Kidney epithelial cell (primary cell): Measurements from ENCODE around the gene AGBL4. TPM values are rescaled to one million over a fixed set of nuclear protein-coding genes. Genes with fewer than 3 reads are reported as not detected.

ENCODE experiments used
- DNase-seq: peaks from one replicate; pipeline ENCODE4 v3.0.0-alpha.2; 2010; ENCODE audit warnings: low read depth
- H3K27me3 ChIP-seq: 2 replicates; pipeline ENCODE4 v1.6.0; 2011; ENCODE audit warnings: low read length; ENCODE audit not compliant: control insufficient read depth, insufficient read depth
- H3K36me3 ChIP-seq: 2 replicates; pipeline ENCODE4 v1.5.1; 2011; ENCODE audit warnings: low read length; ENCODE audit not compliant: control insufficient read depth, insufficient read depth
- H3K4me3 ChIP-seq: 2 replicates; pipeline ENCODE4 v1.5.1; 2011; ENCODE audit warnings: low read depth, mild to moderate bottlenecking, control low read depth, low read length
- total RNA-seq: library from RNA; depleted of rRNA; stranded (reverse); fragments of >200 nt; gene quantifications from 2 replicates; pipeline ENCODE4 v1.2.3, GENCODE V29; 2015
- TF ChIP-seq, protein P1 (sequence below): IDR thresholded peaks from 2 replicates; pipeline ENCODE4 v1.5.1; 2011; ENCODE audit warnings: mild to moderate bottlenecking, moderate library complexity, low read length, control low read depth, inconsistent platforms; ENCODE audit not compliant: insufficient read depth, poor library complexity, severe bottlenecking

AGBL4 gene
- total RNA-seq, 1 donor from 2014 or later, result not detected

DNA sequence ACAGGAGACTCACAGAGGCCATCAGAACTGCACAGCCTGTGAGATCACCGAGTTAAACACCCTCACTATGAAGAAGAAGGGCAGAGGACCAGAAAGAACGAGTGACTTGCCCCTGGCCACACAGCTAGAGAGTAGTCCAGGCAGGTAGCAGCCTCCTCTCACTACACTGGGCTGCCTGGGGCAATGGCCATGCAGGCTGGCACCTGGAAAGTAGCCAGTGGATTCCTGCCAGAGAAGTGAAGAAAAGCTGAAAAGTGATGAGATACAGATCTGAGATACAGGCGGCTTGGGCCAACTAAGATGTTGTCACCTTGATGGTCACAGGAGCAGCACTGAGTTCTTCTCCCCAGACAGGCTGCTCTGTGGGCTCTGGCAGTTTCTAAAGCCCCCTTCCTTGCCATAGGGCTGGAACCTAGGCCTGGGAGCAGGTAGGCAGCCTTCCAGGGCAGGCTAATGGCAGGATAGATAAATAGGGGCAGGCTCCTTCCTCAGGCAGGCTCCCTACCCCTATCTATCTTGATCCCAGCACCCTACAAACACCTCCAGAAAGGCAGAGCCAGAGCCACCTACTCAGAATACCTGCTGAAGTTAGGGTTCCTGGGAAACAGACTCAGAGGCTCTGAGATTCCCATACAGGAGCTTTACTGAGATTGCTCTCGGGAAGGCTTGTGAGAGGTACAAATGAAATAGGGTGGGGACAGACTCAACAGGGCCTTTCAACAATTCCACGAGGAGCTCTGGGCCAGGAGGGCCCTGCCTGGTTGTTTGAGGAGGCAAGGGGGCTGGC lies 1353.3 kb downstream of the AGBL4 start:
- no peak for DNase-seq
- no peak overlapping the region for H3K4me3 ChIP-seq
- TF ChIP-seq, protein P1, sequence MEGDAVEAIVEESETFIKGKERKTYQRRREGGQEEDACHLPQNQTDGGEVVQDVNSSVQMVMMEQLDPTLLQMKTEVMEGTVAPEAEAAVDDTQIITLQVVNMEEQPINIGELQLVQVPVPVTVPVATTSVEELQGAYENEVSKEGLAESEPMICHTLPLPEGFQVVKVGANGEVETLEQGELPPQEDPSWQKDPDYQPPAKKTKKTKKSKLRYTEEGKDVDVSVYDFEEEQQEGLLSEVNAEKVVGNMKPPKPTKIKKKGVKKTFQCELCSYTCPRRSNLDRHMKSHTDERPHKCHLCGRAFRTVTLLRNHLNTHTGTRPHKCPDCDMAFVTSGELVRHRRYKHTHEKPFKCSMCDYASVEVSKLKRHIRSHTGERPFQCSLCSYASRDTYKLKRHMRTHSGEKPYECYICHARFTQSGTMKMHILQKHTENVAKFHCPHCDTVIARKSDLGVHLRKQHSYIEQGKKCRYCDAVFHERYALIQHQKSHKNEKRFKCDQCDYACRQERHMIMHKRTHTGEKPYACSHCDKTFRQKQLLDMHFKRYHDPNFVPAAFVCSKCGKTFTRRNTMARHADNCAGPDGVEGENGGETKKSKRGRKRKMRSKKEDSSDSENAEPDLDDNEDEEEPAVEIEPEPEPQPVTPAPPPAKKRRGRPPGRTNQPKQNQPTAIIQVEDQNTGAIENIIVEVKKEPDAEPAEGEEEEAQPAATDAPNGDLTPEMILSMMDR, result no peak
- no peaks in the 10 kb centered on the region for H3K36me3 ChIP-seq
- H3K27me3 ChIP-seq, result no peaks in the 10 kb centered on the region

DNA sequence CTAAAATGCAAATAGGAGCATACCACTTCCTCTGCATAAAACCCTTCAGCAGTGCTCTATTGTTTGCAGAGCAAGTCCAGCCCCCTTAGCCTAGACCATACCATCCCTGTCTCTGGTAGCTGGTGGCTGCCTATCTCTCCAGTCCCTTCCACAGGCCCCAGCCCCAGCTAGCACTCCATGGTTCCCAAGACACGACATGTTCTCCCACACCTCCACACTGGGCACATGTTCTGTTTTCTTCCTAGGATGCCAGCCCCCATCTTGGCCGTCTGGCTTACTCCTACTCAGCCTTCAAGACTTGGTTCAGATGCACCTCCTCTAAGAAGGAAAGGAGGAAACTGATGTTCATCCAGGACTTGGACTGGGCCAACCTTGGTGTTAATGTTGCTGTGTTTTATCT lies 1355.4 kb downstream of the AGBL4 start:
- no peaks in the 10 kb centered on the region for H3K27me3 ChIP-seq
- TF ChIP-seq, protein P1, result no peak
- no peak overlapping the region for H3K4me3 ChIP-seq
- DNase-seq, result no peak
- no peaks in the 10 kb centered on the region for H3K36me3 ChIP-seq

GRCh38 chr1:48667782-48668181 lies 1356.0 kb downstream of the AGBL4 start:
- H3K27me3 ChIP-seq, result no peaks in the 10 kb centered on the region
- TF ChIP-seq, protein P1, result no peak
- DNase-seq, result no peak
- H3K4me3 ChIP-seq, result no peak overlapping the region
- no peaks in the 10 kb centered on the region for H3K36me3 ChIP-seq

DNA sequence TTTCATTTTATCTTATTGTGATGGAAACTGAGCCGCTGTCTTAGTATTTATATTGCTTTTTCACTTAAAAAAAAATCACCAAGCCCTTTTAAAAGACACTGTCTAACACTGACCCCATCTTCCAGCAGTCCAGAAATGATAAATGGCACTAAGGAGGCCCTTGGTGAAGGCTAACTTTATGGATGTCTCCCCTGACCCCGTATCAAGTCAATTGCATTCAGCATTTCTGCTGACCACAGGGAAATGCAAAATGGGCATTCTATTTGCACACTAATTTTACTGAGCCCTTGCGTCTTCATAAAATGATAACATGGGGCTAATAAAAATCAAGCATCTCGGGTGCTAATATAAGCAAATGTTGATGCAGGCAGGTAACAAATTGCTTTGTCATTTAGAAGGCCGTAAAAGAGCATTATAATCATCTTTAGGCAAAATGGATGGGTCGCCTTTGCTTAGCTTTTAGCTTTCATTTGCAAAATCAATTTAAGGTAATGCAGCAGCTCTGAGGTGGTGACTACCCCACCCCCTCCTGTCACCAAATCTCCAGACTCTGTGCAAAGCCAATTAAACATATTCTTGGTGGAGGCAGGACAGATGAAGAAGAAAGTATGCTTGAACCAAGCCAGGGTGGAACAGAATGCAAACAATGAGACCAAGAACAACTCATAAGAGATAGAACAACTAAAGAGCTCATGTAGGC lies 1357.9 kb downstream of the AGBL4 start:
- Histone ChIP-seq H3K4me3 (no peak overlapping the region), H3K36me3 (no peaks in the 10 kb centered on the region), H3K27me3 (no peaks in the 10 kb centered on the region)
- TF ChIP-seq, protein P1, result no peak
- no peak for DNase-seq

DNA sequence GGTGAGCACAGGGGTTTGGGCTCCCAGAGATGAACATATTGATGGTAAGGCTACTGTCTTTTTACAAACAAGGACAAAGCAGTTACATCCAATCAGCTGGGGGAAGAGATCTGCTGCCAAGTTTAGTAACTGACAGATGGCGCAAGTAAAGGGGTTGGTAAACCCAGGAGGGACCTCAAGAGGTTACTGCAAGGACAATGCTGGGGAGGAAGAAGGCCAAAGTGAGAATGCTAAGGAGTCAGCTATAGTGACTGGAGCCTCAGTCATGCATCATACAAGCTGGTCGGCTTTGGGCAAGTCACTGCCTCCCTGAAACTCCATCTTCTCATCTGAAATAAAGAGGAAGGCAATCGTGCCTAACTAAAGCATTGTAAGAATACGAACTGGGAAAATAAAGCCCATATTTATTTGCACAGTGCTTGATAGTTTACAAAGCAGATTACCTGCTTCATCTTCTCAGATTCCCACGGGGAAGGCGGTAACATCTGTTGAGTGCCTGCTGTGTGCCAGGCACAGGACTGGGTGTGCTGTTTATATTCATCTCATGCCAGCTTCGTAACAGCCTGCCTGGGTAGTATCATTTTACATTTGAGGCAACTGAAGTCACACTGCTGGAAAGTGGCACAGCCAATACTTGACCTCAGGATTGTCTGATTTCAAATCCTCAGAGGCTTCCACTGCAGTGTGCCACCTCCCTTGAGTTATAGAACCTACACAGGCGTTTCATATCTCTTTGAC lies 1361.9 kb downstream of the AGBL4 start:
- no peak for DNase-seq
- TF ChIP-seq, protein P1, result no peak
- Histone ChIP-seq H3K27me3 (no peaks in the 10 kb centered on the region), H3K36me3 (no peaks in the 10 kb centered on the region), H3K4me3 (no peak overlapping the region)
